ENCODE data around the gene SPG7.

- no peak for TF ChIP-seq ZNF138 (CRISPR knock-in tag; conservative IDR thresholded peaks at IDR 0.05)
- TF ChIP-seq, protein P1, sequence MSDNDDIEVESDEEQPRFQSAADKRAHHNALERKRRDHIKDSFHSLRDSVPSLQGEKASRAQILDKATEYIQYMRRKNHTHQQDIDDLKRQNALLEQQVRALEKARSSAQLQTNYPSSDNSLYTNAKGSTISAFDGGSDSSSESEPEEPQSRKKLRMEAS (CRISPR knock-in tag; IDR thresholded peaks at IDR 0.05), result no peak
- TF ChIP-seq CTCF (IDR thresholded peaks at IDR 0.05), result no peak
- no peak for TF ChIP-seq PRRX2 (CRISPR knock-in tag; IDR thresholded peaks at IDR 0.05)
- TF ChIP-seq, protein P2, sequence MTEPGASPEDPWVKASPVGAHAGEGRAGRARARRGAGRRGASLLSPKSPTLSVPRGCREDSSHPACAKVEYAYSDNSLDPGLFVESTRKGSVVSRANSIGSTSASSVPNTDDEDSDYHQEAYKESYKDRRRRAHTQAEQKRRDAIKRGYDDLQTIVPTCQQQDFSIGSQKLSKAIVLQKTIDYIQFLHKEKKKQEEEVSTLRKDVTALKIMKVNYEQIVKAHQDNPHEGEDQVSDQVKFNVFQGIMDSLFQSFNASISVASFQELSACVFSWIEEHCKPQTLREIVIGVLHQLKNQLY (CRISPR knock-in tag; IDR thresholded peaks at IDR 0.05), result no peak
Observed at GRCh38 chr16:89458551-89458950, 49.7 kb upstream of the SPG7 start.

All from WTC11 (cell line).